PC-9 (cell line): ENCODE data around the gene TMEM164.

Experiments
- CTCF ChIP-seq: fragments of 200-600 bp; sonication (generic); conservative IDR thresholded peaks from 2 replicates; pipeline ENCODE4 v1.6.1; 2017; ENCODE audit warnings: mixed run types, antibody characterized with exemption, mild to moderate bottlenecking, moderate library complexity
- EZH2 ChIP-seq: fragments of 200-600 bp; sonication (generic); IDR thresholded peaks from 2 replicates; pipeline ENCODE4 v1.8.0; 2017; ENCODE audit warnings: antibody characterized with exemption, low read depth

- TF ChIP-seq CTCF = no peak
- TF ChIP-seq EZH2 = no peak
Observed at GRCh38 chrX:110162131-110162530, 159.2 kb downstream of the TMEM164 start.
